ENCODE measurements around the gene CD63.
"Not testable (repeated sequence)": the region's sequence is repeated elsewhere in the genome, so short reads cannot be mapped to it uniquely, and the experiment has no call there.

CD63 gene

GRCh38 chr12:55728939-55729818 is at the start of gene CD63:
CD63 (minus strand) TSS chr12:55729009; CDS start chr12:55728341, 668 bp downstream.
- DNase-seq: peak; percentile 91

GRCh38 chr12:55777856-55778255 is 49.0 kb upstream of the CD63 start:
- no peak for DNase-seq

GRCh38 chr12:55771736-55772135 is 42.9 kb upstream of the CD63 start:
- no peak for DNase-seq

- no peak for DNase-seq
Measured at GRCh38 chr12:55767156-55767555, 38.3 kb upstream of the CD63 start.

DNA sequence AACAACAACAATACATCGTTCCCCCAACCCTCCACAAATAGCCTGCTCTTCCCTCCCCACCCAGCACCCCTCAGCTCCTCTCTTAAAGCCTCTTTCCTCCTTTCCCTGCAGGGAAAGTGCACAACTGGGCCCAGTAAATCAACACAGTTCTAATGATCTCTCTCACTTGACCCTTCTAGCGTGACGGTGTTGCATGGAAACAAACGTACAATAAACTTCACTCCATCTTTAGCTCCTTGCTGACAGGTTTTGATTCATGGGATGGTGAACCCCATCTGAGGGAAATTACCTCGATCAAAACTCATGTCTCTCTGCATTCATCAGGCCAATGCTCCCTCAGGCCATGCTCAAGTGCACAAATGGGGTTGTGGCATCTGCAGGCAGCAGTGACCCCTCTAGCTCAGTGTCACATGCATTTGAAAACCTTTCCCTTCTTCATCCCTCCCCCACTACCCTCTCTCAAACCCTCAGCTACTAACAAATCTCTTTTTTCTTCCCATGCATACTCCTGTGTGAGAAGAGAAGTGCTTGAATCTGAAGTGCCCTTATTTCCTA is 37.0 kb upstream of the CD63 start:
- no peak for DNase-seq

GRCh38 chr12:55762646-55763045 is 33.8 kb upstream of the CD63 start:
- DNase-seq: no peak

DNA sequence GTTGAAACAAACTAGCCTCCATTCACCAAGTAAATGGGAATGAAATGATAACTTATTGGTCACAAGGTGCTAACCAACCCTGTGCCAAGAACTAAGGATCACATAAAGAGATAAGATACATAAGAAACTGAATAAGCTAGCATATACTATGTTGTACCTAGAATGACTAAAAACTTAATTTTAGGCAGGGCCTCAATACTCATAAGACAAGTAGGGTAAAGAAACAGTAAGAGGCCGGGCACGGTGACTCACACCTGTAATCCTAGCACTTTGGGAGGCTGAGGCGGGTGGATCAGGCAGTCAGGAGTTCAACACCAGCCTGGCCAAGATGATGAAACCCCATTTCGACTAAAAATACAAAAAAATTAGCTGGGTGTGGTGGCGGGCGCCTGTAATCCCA is 31.9 kb upstream of the CD63 start:
- DNase-seq: no peak

- DNase-seq: not testable (repeated sequence)
Measured at GRCh38 chr12:55758575-55758974, 29.8 kb upstream of the CD63 start.

DNA sequence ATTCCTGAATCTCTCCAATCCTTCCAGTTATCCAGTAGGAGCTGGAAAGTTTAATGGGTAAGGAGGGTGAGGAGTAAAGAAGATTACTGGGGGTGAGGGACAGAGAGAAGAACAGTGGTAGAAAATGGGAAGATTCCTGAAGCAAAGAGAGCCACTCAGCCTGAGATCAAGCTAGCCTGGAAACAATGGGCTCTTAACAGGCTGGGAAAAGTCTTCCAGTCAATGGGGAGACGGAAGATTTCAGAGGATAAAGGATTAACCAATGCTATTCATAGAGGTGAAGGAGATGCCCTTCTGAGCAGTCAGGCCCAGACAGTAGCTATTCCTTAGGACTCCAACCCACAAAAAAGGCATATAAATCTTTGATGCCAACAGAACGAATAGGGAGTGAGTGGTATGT is 28.9 kb upstream of the CD63 start:
- DNase-seq: no peak

- DNase-seq: no peak
Measured at GRCh38 chr12:55755246-55755645, 26.4 kb upstream of the CD63 start.

DNA sequence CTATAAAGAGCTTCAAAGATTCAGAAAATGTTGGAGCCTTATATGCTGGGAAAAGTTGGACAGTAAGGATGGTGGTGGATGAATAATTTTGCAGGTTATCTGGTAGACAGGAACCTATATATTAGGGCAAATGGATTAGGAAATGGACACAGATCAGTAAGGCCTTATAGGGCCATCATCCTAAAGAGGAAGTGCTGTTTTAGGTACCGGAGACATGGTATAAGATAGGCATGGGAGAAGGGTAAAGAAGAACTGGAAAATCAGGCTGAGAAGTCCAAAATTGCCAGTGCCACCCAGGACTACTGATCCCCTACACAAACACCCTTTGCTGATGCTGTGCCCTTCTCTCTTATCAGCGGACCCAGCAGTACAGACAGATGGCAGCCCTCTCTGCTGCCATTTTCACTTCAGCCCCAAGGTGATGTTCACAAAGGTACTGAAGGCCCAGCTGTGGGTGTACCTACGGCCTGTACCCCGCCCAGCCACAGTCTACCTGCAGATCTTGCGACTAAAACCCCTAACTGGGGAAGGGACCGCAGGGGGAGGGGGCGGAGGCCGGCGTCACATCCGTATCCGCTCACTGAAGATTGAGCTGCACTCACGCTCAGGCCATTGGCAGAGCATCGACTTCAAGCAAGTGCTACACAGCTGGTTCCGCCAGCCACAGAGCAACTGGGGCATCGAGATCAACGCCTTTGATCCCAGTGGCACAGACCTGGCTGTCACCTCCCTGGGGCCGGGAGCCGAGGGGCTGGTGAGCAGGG is 19.6 kb upstream of the CD63 start:
- no peak for DNase-seq

DNA sequence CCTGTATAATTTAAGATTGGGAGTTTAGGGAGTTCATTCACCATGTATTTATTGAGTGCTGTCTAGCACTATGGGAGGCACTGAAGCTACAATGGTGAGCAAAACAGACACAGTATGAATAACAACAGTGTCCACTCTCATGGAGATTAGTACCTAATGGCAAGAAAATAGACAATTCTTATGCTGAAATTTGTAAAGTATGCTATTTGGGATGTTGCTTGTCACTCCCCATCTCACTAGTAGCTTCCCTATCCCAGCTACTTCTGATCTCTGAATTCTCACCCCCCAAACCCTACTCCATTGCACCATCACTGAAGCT is 18.1 kb upstream of the CD63 start:
- DNase-seq: no peak

- no peak for DNase-seq
Measured at GRCh38 chr12:55746174-55746912, 17.5 kb upstream of the CD63 start.

DNA sequence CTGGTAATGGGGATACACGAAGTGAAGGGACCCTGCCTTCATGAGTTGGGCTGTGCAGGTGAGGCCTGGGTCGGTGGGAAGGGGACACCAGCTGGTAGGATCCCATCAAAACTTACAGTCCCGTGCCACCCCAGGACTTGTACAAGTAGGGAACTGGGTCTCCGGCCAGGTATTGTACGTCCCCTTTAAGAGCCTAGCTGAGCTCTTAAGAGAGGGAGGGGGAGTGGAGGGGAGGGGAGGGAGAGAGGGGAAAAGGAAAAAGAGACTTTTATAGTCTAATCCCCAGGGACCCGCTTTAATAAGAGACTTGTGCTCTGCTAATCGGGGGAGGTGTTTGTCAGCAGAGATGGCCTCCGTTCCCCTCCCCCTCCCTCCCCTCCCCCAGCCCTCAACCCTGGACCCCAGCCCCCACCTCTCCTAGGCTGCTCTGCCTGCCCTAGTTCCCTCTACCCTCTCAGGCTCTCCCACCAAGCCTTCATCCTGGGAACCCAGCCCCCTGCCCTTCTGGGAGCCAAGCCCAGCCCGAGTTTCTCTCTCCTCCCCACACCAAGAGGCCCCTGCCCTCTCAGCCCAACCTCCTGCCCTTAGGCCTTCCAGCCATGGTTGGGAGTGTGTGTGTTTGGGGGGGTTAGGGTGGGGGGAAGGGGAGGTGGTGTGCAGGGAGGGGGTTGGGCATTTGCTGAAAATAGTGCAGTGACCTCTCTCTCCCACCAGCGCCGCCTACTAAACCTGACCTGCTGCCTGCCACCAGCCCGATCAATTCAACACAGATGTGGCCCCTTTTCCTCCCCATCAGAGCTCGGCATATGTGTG is 16.8 kb upstream of the CD63 start:
- DNase-seq: no peak

DNA sequence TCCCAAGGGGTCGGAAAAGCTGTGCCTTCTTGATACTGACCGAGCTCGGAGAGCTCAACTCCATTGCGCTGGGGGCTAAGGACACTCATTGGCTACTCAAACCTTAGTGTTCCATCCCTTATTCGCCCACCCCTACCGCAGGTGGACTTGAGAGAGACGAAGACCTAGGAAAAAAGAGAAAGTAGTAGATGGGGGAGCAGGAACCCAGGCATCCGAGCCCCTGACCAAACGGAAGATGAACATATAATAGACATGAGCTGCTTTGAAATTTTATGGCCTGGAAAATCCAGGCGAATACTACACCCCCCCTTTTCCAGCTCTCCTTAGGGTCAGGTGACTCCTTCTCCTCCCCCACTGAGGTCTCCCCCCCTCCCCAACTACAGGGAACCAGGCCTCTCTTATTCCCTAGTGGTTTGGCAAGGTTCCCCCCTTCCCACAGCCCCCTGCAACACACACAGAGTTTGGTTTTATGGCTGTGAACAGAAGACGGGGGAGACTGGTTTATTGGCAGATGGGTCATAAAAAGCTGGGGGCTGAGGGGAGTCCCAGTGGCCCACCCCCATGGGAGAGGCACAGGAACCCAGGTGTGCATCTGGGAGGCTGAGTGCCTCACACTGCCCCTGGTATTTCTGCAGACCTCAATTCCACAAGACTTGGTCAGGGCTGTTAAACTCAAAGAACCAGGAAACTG is 15.7 kb upstream of the CD63 start:
- DNase-seq: no peak

DNA sequence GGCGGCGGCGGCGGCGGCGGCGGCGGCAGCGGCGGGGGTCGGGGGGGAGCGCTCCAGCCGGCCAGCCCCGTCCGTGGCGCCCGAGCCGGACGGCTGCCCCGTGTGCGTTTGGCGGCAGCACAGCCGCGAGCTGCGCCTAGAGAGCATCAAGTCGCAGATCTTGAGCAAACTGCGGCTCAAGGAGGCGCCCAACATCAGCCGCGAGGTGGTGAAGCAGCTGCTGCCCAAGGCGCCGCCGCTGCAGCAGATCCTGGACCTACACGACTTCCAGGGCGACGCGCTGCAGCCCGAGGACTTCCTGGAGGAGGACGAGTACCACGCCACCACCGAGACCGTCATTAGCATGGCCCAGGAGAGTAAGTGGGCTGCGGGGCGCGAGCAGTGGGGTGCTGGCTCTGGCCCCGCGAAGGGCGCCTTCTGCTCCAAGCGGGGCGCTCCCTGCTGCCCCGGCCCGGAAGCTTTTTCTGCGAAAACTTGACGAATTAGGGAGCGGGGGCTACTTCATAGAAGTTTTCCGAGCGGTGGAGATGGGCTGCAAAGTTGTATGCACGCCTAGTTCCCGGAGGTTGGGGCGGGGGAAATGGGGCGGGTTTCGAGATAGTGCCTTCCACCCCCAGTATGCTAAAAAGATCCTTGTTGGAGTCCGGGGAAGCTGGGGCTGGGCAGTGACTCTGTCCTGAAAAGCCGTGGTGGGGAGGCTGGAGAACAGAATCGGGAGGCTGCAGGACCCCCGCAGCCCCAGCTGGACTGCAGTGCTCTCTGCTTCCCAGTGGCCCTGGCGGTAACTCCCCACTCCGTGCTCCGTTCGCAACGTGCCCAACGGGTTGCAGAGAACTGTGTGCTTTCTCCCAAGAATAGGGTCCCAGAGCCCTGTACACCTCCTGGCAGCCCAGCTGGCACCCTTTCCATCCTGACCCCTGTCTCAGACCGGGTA is 14.9 kb upstream of the CD63 start:
- peak; percentile 80 for DNase-seq

- peak; percentile 85 for DNase-seq
Measured at GRCh38 chr12:55742719-55743405, 14.1 kb upstream of the CD63 start, which contains the start of gene GDF11. GDF11 (plus strand) TSS chr12:55743122; CDS start chr12:55743317, 195 bp downstream.

DNA sequence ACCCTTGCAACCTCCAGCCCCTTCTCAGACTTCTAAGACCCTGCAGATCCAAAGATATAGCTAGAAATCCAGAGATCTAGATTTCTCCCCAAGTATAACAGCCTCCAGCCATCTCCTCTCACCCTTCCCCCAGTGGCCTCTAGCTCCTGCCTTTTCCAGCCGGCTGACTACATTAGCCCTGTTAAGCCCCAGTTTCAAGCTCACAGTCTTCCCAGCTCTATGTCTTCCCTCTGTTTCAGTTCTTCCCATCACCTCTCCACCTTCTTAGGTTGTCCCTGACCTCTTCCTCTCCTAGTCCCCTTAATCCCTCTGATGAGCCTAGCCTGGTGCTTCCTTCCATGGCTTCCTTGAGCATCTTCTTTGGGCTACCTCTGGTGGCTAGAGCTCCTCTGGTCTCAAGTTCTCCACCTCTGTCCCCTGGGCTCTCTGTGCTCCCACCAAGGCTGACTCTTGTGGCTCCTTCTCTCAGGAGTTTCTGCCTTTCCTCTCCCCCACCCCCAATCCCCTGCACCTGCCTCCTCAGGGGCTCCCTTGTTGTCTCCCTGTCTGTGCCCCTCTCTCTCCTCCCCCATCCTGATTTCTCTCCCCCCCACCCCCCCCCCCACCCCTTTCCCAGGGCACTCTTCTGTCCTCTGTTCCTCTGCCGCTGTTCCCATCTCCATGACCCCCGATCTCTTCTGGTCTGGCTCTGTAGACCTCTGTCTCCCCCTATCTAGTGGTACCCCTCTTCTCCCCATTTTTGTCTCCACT is 13.3 kb upstream of the CD63 start:
- DNase-seq: no peak

- DNase-seq: no peak
Measured at GRCh38 chr12:55739025-55739378, 10.2 kb upstream of the CD63 start.
